Cardiac fibroblast (primary cell): ENCODE results near the gene ASIC5.

Experiments
- DNase-seq, 2 donors: peaks; one replicate each; pipeline versions ENCODE4 v3.0.0 to v3.0.0-alpha.2; 2010; ENCODE audit warnings: low read depth in 2 of 2
- H3K4me3 ChIP-seq, 2 donors: replicated peaks in 1 of 2; 1 replicate in 1 of 2; 2 replicates in 1 of 2; pipeline ENCODE4 v1.5.1; 2011; ENCODE audit warnings: low read depth in 2 of 2, low read length in 2 of 2, mild to moderate bottlenecking in 2 of 2, moderate library complexity in 1 of 2
- CTCF ChIP-seq: IDR thresholded peaks from one replicate; pipeline ENCODE4 v1.5.1; 2011; ENCODE audit warnings: low read depth, mild to moderate bottlenecking, low read length, inconsistent platforms

The ASIC5 gene

GRCh38 chr4:155883895-155884294 lies 17.8 kb upstream of the ASIC5 start:
- TF ChIP-seq CTCF = no peak
- H3K4me3 ChIP-seq = no peak overlapping the region

GRCh38 chr4:155881555-155881954 lies 15.5 kb upstream of the ASIC5 start:
- DNase-seq = no peak
- H3K4me3 ChIP-seq = no peak overlapping the region
- no peak for TF ChIP-seq CTCF

More at GRCh38 chr4:155883895-155884294, 17.8 kb upstream of the ASIC5 start:
- DNase-seq = no peak

- TF ChIP-seq CTCF = no peak
- H3K4me3 ChIP-seq = no peak overlapping the region
Observed at GRCh38 chr4:155879767-155880166, 13.7 kb upstream of the ASIC5 start.

GRCh38 chr4:155878611-155879010 lies 12.5 kb upstream of the ASIC5 start:
- DNase-seq = no peak
- TF ChIP-seq CTCF = no peak
- no peak overlapping the region for H3K4me3 ChIP-seq

More at GRCh38 chr4:155879767-155880166, 13.7 kb upstream of the ASIC5 start:
- DNase-seq = no peak

GRCh38 chr4:155877971-155878370 lies 11.9 kb upstream of the ASIC5 start:
- no peak for TF ChIP-seq CTCF
- no peak for DNase-seq
- no peak overlapping the region for H3K4me3 ChIP-seq

GRCh38 chr4:155875878-155876277 lies 9.8 kb upstream of the ASIC5 start:
- no peak overlapping the region for H3K4me3 ChIP-seq
- no peak for DNase-seq
- TF ChIP-seq CTCF = no peak

GRCh38 chr4:155855897-155856296 lies 10.2 kb downstream of the ASIC5 start:
- H3K4me3 ChIP-seq = no peak overlapping the region
- no peak for DNase-seq
- no peak for TF ChIP-seq CTCF
